Measurements from ENCODE around the gene DENND1C.

The DENND1C gene

DNA sequence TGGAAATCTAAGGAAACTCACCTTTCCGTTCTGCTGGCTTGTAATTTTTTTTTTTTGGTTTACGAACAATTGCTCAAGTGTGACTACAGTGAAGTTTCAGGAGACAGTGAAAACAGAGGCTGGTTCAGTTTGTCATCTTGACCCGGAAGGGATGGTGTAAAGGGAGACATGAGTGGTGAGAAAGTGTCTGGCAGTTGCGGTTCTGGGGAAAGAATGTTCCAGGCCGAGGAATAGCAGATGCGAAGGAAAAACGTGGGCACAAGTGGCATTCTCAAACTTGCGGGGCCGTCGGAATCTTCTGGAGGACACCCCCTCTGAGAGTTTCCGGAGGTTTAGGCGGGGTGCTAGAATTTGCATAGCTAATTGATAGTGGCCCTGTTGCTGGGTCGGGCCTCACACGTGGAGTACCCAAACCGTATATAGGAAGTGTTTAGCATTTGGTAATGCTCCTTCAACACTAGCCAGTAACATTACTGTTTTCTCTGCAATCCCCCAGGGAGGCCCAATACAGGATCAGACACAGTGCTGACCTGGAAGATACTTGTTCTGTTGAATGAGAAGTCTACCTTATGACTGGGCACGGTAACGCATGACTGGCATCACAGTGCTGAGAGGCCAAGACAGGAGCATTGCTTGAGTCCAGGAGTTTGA is 46.4 kb upstream of the DENND1C start:
- in situ Hi-C loops (cut with MboI; ENCODE audit: low pct_unique_long_range_greater_than_20kb, low sequenced_read_pairs, unreplicated experiment) = loop anchor here (10.0 kb wide), 1 partner anchor 207 kb away; the partner anchor contains the start of genes GPR108 and TRIP10
- DNase-seq (ENCODE audit: low spot score) = peak; percentile 84

DNA sequence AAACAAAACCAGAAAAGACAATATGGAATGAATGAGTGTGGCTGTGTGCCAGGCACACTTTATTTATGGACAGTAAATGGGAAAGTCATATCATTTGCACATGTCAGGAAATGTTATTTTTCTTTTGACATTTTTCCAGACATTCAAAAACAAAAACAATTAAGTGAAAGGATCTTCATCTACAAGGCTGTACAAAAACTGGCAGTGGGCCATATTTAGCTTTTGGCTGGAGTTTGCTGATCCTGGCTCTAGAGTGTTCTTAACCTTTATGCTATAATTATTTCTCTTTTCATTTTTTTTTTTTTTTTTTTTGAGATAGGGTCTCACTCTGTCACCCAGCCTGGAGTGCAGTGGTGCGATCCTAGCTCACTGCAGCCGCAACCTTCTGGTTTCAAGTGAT is 42.7 kb upstream of the DENND1C start:
- no peak for DNase-seq (ENCODE audit: low spot score)
- TF ChIP-seq, protein P1, sequence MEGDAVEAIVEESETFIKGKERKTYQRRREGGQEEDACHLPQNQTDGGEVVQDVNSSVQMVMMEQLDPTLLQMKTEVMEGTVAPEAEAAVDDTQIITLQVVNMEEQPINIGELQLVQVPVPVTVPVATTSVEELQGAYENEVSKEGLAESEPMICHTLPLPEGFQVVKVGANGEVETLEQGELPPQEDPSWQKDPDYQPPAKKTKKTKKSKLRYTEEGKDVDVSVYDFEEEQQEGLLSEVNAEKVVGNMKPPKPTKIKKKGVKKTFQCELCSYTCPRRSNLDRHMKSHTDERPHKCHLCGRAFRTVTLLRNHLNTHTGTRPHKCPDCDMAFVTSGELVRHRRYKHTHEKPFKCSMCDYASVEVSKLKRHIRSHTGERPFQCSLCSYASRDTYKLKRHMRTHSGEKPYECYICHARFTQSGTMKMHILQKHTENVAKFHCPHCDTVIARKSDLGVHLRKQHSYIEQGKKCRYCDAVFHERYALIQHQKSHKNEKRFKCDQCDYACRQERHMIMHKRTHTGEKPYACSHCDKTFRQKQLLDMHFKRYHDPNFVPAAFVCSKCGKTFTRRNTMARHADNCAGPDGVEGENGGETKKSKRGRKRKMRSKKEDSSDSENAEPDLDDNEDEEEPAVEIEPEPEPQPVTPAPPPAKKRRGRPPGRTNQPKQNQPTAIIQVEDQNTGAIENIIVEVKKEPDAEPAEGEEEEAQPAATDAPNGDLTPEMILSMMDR (IDR thresholded peaks at IDR 0.05; ENCODE audit: extremely low read depth, insufficient read depth, missing control alignments) = no peak
- in situ Hi-C loops (cut with MboI; ENCODE audit: low pct_unique_long_range_greater_than_20kb, low sequenced_read_pairs, unreplicated experiment) = loop anchor here (10.0 to 25.0 kb wide), 2 partner anchors 210 to 338 kb away; partner anchors contain the start of genes GPR108 and TRIP10

More for the DNA sequence above, 46.4 kb upstream of the DENND1C start:
- TF ChIP-seq, protein P1 (IDR thresholded peaks at IDR 0.05; ENCODE audit: extremely low read depth, insufficient read depth, missing control alignments) = no peak

DNA sequence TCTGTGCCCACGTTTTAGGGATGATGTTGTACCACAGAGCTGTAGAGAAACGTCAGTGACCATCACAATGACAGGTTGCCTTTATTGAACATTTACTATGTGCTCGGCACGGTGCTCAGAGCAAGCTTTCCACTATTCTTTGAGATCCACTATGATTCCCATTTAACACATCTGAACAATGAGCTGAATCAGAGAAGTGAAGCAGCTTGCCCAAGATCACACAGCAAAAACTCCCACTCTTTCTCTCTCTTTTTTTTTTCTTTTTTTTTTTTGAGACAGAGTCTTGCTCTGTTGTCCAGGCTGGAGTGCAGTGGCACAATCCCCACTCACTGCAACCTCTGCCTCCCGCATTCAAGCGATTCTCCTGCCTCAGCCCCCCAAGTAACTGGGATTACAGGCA is 41.1 kb upstream of the DENND1C start:
- in situ Hi-C loops (cut with MboI; ENCODE audit: low pct_unique_long_range_greater_than_20kb, low sequenced_read_pairs, unreplicated experiment) = loop anchor here (10.0 to 25.0 kb wide), 2 partner anchors 212 to 340 kb away; partner anchors contain the start of genes GPR108 and TRIP10
- TF ChIP-seq, protein P1 (IDR thresholded peaks at IDR 0.05; ENCODE audit: extremely low read depth, insufficient read depth, missing control alignments) = no peak

DNA sequence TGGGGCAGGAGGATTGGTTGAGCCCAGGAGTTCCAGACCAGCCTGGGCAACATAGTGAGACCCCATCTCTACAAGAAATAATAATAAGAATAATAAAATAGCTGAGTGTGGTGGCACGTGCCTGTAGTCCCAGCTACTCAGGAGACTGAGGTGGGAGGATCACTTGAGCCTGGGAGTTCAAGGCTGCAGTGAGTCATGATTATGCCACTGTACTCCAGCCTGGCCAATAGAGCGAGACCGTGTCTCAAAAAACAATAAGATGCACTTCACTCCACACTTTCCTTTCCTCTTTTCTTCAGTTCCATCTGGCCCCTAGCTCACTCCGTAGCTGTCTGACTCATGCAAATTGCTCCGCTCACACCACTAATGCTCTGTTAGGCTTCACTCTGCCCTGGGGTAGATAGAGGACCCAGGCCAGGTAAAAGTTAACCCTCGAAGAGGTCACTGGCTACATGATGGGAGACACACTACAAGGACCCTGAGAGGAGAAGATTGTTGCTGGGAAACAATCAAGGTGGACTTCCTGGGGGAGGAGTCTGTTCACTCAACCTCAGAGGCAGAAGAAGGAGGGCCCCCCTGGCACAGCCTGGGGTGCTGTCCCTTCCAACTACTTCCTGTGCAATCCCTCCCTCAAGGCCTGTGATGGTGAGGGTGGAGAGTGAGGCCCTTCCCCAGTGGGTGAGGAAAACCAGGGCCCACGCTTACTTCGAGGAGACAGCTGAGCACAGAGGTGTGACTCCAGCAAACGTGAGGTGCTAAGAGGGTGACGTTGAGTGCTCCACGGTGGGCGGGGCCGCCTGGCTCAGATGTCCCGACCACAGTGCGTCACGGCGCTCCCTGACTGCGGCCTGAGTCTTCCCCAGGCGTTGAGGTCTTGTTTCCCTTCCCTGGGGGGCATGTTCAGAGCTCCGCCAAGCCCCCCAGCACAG is 40.4 kb upstream of the DENND1C start:
- TF ChIP-seq, protein P1 (IDR thresholded peaks at IDR 0.05; ENCODE audit: extremely low read depth, insufficient read depth, missing control alignments) = no peak
- no peak for DNase-seq (ENCODE audit: low spot score)
- in situ Hi-C loops (cut with MboI; ENCODE audit: low pct_unique_long_range_greater_than_20kb, low sequenced_read_pairs, unreplicated experiment) = loop anchor here (10.0 to 25.0 kb wide), 2 partner anchors 213 to 340 kb away; partner anchors contain the start of genes GPR108 and TRIP10

More for the DNA sequence above, 41.1 kb upstream of the DENND1C start:
- no peak for DNase-seq (ENCODE audit: low spot score)

DNA sequence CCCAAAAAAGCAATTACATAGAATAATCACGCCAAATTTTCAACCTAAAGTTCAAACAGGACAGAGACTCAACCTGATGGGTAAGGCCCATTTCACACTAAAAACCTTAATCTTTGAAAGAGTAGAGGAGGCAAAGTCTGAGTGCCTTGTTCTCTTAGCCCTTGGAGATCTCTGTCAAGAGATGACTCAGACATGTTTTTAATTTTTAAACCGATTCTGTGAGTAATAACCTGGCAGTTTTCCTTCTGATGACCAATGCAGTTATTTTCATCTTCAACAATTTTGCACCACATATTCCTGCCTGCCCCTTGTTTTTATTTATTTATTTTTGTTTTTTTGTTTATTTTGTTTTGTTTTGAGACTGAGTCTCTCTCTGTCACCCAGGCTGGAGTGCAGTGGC is 37.7 kb upstream of the DENND1C start:
- DNase-seq (ENCODE audit: low spot score) = peak; percentile 40
- in situ Hi-C loops (cut with MboI; ENCODE audit: low pct_unique_long_range_greater_than_20kb, low sequenced_read_pairs, unreplicated experiment) = loop anchor here (5.0 to 25.0 kb wide), 2 partner anchors 113 to 343 kb away; no protein-coding TSS in a partner anchor
- TF ChIP-seq, protein P1 (IDR thresholded peaks at IDR 0.05; ENCODE audit: extremely low read depth, insufficient read depth, missing control alignments) = no peak
